ENCODE results near the gene DCAF17.
"Not testable (repeated sequence)": the region's sequence is repeated elsewhere in the genome, so short reads cannot be mapped to it uniquely, and the experiment has no call there.

Gene DCAF17

DNA sequence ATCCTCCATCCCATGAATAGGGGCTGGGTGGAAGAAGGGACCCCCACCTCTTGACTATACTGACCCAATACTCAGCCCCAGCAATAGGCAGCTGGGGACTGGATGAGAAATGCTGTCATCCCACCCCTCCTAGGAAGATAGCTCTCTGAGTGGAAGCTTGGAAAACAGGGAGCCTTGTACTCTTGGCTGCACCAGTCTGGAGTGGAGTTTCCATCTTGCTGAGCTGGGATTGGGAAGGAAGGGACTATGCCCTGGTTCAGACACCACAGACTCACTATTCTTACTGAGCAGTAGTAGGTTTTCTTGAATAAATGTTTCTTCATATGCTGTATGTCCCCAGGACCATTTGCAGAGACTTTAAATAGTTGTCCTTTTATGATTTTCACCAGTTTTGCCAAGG is 7.4 kb downstream of the DCAF17 start:
- DNase-seq (ENCODE audit: low read depth, low spot score): no peak
- H3K27ac ChIP-seq: no peak overlapping the region

DNA sequence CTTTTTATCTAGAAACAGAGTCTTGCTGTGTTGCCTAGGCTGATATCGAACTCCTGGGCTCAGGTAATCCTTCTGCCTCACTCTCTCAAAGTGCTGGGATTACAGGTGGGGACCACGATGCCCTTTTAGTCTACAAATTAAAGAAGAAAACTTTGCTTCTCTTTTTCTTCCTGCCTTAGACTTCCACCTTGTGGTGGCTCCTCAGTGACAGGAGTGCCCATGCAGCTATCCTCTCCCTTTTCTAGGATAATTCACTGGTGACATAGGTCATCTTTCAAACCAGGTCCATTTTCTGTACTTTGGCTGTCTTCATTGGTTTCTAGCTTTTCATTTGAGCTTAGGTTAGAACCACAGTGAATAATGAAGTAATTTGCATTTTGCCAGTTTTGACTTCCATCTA is 13.6 kb downstream of the DCAF17 start:
- no peak overlapping the region for H3K27ac ChIP-seq
- no peak for DNase-seq (ENCODE audit: low read depth, low spot score)

DNA sequence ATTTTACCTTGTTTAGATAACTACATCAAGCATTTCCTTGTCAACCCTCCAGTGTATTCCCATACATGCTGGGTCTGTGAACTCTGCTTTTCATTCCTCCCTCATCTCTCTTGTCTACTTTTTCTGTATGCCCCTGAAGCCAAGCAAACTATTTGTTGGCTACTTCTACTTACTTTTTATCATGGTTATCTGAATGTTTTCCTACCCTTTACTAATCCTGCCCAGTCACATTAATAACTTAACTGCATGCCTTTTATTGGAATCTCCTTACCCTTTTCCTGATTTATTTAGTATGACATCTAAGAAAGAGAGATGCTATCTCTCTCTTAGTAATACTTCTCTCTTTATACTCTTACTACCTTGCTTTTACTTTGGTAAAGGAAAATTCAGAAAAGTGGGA is 17.0 kb downstream of the DCAF17 start:
- DNase-seq (ENCODE audit: low read depth, low spot score): no peak
- no peak overlapping the region for H3K27ac ChIP-seq

DNA sequence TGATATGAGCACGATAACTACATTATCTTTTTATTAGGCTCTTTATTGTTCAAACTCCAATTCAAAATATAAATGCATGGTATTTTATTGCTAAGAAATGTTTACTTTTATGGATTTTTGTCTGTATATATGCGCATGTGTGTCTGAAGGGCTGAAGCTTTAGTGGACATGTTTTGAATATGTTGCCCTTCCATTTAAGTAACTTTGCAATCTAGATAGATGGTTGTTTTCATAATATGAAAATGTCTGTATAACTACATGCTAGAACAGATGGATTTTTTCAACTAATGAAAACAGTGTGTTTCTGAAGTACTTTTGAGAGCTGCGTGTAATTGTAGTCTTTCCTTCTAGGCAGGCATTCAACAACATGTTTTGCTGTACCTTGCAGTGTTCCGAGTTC is 18.7 kb downstream of the DCAF17 start:
- no peak overlapping the region for H3K27ac ChIP-seq
- no peak for DNase-seq (ENCODE audit: low read depth, low spot score)

- H3K27ac ChIP-seq: no peak overlapping the region
- no peak for DNase-seq (ENCODE audit: low read depth, low spot score)
Observed at GRCh38 chr2:171459498-171459897, 25.5 kb downstream of the DCAF17 start.

- no peak overlapping the region for H3K27ac ChIP-seq
- no peak for DNase-seq (ENCODE audit: low read depth, low spot score)
Observed at GRCh38 chr2:171460537-171460936, 26.5 kb downstream of the DCAF17 start.

DNA sequence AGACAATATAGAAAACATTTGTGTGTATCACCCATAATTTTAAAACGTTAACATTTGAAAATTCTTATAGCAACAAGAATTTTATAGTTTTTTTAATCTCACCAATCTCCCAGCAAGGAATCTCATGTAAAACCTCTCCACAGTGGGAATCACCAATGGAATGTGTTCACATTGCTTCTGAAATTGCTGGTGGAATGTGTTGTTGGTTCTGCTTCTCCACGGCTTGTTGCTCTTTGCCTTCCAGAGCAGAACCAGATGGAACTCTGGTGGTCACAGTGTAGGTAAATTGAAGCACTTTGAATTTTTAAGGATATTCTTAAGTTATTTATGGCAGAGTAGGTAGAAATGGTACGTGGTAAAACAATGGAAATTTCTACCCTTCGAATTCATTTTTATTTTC is 35.1 kb downstream of the DCAF17 start:
- DNase-seq (ENCODE audit: low read depth, low spot score): no peak
- no peak overlapping the region for H3K27ac ChIP-seq

- DNase-seq (ENCODE audit: low read depth, low spot score): no peak
- no peak overlapping the region for H3K27ac ChIP-seq
Observed at GRCh38 chr2:171470129-171470528, 36.1 kb downstream of the DCAF17 start.

GRCh38 chr2:171475979-171476378 is 42.0 kb downstream of the DCAF17 start:
- no peak for DNase-seq (ENCODE audit: low read depth, low spot score)
- no peak overlapping the region for H3K27ac ChIP-seq

- DNase-seq (ENCODE audit: low read depth, low spot score): no peak
- no peak overlapping the region for H3K27ac ChIP-seq
Observed at GRCh38 chr2:171478345-171478744, 44.3 kb downstream of the DCAF17 start.

GRCh38 chr2:171479154-171479814 is 45.3 kb downstream of the DCAF17 start:
- no peak for DNase-seq (ENCODE audit: low read depth, low spot score)
- H3K27ac ChIP-seq: no peak overlapping the region

GRCh38 chr2:171480908-171481307 is 46.9 kb downstream of the DCAF17 start:
- DNase-seq (ENCODE audit: low read depth, low spot score): no peak
- no peak overlapping the region for H3K27ac ChIP-seq

- no peak for DNase-seq (ENCODE audit: low read depth, low spot score)
- no peak overlapping the region for H3K27ac ChIP-seq
Observed at GRCh38 chr2:171482308-171482707, 48.3 kb downstream of the DCAF17 start.

GRCh38 chr2:171482877-171483276 is 48.9 kb downstream of the DCAF17 start:
- no peak overlapping the region for H3K27ac ChIP-seq
- DNase-seq (ENCODE audit: low read depth, low spot score): no peak

DNA sequence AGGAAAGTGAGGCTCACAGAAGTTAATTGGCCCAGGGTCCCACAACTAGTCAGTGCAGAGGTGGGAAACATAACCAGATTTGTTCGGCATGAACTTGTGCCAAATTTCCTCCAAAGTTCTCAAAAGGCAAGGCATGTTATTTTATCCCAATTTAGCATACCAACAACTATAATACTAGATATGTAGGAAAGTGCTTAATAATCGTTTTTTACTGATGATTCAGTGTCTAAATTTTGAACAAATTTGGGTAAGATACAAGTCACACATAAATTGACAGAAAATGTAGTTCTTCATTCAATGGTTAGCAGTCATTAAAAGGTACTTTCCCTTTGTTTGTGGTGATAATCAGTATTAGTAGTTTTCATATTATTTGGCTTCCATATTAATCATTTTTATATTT is 49.8 kb downstream of the DCAF17 start:
- no peak overlapping the region for H3K27ac ChIP-seq
- no peak for DNase-seq (ENCODE audit: low read depth, low spot score)

GRCh38 chr2:171485116-171485515 is 51.1 kb downstream of the DCAF17 start:
- H3K27ac ChIP-seq: no peak overlapping the region

GRCh38 chr2:171487201-171487600 is 53.2 kb downstream of the DCAF17 start:
- DNase-seq (ENCODE audit: low read depth, low spot score): no peak
- H3K27ac ChIP-seq: no peak overlapping the region

More at GRCh38 chr2:171485116-171485515, 51.1 kb downstream of the DCAF17 start:
- no peak for DNase-seq (ENCODE audit: low read depth, low spot score)

DNA sequence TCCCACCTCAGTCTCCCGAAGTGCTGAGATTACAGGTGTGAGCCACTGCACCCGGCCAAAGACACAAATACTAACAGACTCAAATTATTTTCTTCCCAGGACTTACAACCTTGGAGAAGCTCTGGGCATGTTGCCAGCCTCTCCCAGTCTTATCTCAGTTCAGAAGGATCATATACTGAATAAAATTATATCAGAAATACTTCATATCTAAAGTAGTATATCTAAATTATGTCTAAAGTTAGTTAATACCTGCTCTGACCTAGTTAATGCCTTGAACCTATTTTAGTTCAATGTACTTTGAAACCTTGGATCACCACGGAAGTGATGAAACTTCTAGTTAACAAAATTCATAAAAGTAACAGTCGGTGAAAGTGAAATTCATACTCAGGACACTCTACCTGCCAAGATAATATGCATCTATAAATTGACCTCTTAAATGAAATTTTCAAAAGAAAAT is 53.8 kb downstream of the DCAF17 start:
- no peak for DNase-seq (ENCODE audit: low read depth, low spot score)
- H3K27ac ChIP-seq: no peak overlapping the region

- no peak overlapping the region for H3K27ac ChIP-seq
- no peak for DNase-seq (ENCODE audit: low read depth, low spot score)
Observed at GRCh38 chr2:171490577-171490976, 56.6 kb downstream of the DCAF17 start.

DNA sequence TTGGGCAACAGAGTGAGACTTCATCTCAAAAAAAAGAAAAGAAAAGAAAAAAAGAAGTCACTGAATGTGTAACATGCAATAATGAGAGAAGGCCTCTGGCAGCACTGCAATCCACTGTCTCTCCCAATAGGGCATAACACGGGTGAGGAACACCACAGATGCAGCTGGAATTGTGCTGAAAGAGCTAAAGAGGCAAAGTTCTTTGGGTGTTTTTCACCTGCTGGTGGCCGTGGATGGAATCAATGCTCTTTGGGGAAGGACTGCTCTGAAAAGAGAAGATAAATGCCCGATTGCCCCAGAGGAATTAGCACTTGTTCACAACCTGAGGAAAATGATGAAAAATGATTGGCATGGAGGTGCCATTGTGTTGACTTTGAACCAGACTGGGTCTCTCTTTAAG is 57.3 kb downstream of the DCAF17 start:
- DNase-seq (ENCODE audit: low read depth, low spot score): no peak
- H3K27ac ChIP-seq: no peak overlapping the region

- DNase-seq (ENCODE audit: low read depth, low spot score): no peak
Observed at GRCh38 chr2:171492664-171493063, 58.6 kb downstream of the DCAF17 start.

GRCh38 chr2:171497664-171498063 is 63.6 kb downstream of the DCAF17 start:
- H3K27ac ChIP-seq; DNase-seq (ENCODE audit: low read depth, low spot score): not testable (repeated sequence)

More at GRCh38 chr2:171492664-171493063, 58.6 kb downstream of the DCAF17 start:
- no peak overlapping the region for H3K27ac ChIP-seq

Data from epithelial cell of prostate (primary cell).